Measurements from ENCODE around the gene TRIM62.

The TRIM62 gene

DNA sequence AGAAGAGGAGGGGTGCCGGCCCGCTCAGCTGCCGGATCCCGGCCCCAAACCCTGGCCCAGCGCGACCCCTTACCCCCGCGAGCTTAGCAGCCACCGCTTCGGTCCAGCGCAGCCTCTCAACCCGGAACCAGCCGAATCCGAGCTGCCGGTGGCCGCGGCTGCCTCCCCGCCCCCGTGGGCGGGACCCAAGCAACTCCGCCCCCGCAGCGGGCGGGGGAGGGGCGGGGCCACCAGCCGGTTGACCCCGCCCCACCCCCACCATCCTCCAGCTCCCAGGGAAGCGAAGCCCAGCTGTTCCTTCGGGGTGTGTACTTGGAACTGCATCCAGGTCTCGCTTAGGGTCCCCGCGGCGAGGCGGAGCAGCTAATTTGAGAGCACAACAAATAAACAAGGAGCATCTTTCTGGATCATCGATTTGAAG lies at the start of gene TRIM62:
Gene TRIM62 (minus strand): TSS at position 123 of the 421 bp plus-strand sequence. CDS start 611 bp downstream, outside the sequence.
- Mint-ChIP-seq H3K36me3 (ENCODE audit: low read depth) (peaks cover 2% of the 10 kb centered on the region), H3K9me3 (no peaks in the 10 kb centered on the region), H3K27ac (peak within 1 kb of the TSS; percentile 76), H3K27me3 (peaks cover 9% of the 10 kb centered on the region), H3K4me3 (peak within 1 kb of the TSS; percentile 83), H3K4me1 (ENCODE audit: low read depth) (peaks cover 28% of the 10 kb centered on the region)
- DNase-seq: peak; percentile 84

DNA sequence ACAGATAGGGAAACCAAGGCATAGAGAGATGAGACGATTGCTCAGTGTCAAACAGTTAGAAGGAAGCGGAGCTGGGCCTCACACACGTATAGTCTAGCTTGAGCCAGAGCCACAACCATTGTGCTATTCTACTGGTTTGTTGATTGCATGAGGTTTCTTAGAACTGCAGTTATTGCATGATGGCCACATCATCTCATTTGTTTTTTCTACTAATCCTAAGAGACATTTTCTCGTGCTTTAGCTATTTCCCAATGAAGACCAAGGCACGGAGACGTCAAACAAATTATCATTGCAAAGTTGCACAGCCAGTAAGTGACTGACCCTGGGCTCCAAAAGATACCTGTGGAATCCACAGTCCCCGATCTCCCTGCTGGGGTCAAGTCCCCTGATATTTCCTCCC lies 49.3 kb upstream of the TRIM62 start:
- Mint-ChIP-seq H3K4me3 (no peak overlapping the region), H3K36me3 (ENCODE audit: low read depth) (no peaks in the 10 kb centered on the region), H3K27me3 (peaks cover 24% of the 10 kb centered on the region), H3K9me3 (no peaks in the 10 kb centered on the region), H3K4me1 (ENCODE audit: low read depth) (peaks cover 7% of the 10 kb centered on the region), H3K27ac (no peak overlapping the region)
- DNase-seq: no peak

DNA sequence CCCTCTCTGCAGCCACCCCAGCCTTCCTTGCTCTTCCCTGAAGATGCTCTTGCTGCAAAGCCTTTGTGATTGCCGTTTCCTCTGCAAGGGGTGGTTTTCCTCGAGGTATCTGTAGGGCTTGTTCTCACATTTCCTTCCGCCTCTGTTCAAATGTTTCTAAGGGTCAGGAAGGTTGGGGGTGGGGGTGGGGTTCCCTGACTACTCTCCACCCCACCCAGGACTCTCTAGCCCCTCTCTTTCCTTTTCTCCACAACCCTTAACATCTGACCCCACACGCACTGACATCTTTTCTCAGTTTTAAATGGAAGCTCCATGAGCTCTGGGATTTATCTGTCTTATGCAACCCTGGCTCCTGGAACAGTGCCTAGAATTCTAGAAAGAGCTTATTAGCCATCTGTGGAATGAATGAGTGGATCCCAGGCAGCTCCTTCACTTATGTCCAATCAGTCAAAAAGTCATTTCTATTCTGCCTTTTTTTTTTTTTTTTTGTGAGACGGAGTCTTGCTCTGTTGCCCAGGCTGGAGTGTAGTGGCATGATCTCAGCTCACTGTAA lies 47.2 kb upstream of the TRIM62 start:
- peaks cover 20% of the 10 kb centered on the region for H3K27me3 Mint-ChIP-seq
- H3K9me3 Mint-ChIP-seq: peaks cover 4% of the 10 kb centered on the region
- DNase-seq: no peak
- no peak overlapping the region for H3K27ac Mint-ChIP-seq
- no peak overlapping the region for H3K4me3 Mint-ChIP-seq
- H3K4me1 Mint-ChIP-seq (ENCODE audit: low read depth): peaks cover 7% of the 10 kb centered on the region
- H3K36me3 Mint-ChIP-seq (ENCODE audit: low read depth): no peaks in the 10 kb centered on the region

DNA sequence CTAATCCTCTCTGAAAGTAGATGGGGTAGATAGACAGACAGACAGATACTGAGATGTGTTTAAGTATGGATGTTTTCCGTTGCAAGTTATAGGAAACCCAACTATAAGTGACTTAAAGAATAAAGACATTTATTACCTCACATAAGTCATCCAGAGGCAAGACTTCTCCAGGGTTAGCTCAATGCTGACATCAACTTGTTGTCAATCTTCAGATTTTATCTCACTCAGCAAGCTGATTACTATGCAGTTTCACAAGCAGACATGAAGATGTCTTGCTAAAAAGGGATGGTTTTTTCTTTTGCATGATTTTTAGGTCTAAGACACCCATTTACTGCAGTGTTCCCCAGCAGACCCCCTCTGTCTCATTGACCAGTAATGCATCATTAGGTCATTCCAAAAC lies 43.7 kb upstream of the TRIM62 start:
- no peaks in the 10 kb centered on the region for H3K4me1 Mint-ChIP-seq (ENCODE audit: low read depth)
- DNase-seq: no peak
- no peak overlapping the region for H3K4me3 Mint-ChIP-seq

DNA sequence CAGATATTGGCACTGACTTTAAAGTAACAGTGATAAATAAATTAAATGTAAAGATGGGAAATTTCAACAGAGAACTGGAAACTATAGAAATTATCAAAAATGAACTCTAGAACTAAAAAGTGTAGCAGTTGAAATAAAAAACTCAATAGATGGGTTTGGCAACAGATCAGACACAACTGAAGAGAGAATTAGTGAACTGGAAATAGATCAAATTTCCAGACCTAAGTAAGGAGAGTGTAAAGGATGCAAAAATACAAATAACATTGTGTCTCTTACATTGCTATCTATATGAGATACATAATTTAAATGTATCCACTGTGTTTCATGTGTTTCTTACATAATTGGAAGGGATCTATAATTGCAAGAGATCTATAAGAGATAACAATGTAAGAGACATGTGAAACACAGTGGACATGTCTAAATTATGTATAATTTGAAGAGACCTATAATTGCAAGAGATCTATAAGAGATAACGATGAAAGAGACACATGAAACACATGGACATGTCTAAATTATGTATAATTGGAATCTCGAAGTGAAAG lies 42.4 kb upstream of the TRIM62 start:
- Mint-ChIP-seq H3K27me3 (peaks cover 17% of the 10 kb centered on the region), H3K27ac (no peak overlapping the region), H3K9me3 (peaks cover 7% of the 10 kb centered on the region), H3K4me3 (no peak overlapping the region), H3K4me1 (ENCODE audit: low read depth) (no peaks in the 10 kb centered on the region), H3K36me3 (ENCODE audit: low read depth) (no peaks in the 10 kb centered on the region)
- no peak for DNase-seq

More for the DNA sequence above, 43.7 kb upstream of the TRIM62 start:
- Mint-ChIP-seq H3K36me3 (ENCODE audit: low read depth) (no peaks in the 10 kb centered on the region), H3K27ac (no peak overlapping the region), H3K27me3 (peaks cover 20% of the 10 kb centered on the region), H3K9me3 (peaks cover 7% of the 10 kb centered on the region)

DNA sequence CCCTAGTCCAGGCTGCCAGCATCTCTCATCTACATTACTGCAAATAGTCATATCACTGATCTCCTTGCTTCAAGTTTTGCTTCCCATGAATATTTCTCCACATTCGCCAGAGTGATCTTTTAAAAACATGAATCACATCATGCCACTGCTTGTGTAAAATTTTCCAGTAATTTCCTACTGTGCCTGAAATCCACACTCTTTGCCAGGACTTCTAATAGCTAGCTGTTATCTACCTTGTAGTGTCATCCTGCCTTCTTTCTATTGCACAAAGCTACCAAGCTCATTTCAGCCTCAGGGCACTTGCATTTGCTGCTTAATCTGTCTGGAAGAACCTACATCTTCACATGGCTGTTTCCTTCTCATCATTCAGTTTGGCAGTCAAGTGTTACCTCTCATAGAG lies 40.5 kb upstream of the TRIM62 start:
- Mint-ChIP-seq H3K36me3 (ENCODE audit: low read depth) (no peaks in the 10 kb centered on the region), H3K27ac (no peak overlapping the region), H3K4me3 (no peak overlapping the region), H3K9me3 (peaks cover 7% of the 10 kb centered on the region), H3K27me3 (peaks cover 3% of the 10 kb centered on the region), H3K4me1 (ENCODE audit: low read depth) (no peaks in the 10 kb centered on the region)
- DNase-seq: no peak

DNA sequence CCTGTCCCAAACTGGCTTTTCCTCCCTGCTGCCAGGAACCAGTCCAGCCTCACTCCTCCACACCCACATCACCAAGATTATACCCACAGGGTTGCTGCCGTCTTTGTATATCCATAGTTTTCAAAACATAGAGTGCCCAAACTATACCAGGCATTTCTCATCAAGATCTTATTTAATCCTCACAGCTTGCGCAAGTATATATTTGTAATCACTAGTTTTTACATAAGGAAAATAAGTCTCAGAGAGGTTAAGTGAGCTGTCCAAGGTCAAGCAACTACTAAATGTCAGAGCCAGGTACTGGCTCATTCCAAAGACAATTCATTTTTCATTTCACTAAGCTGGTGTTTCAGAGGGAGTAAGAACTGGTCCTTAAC lies 39.5 kb upstream of the TRIM62 start:
- H3K27me3 Mint-ChIP-seq: no peaks in the 10 kb centered on the region
- no peaks in the 10 kb centered on the region for H3K4me1 Mint-ChIP-seq (ENCODE audit: low read depth)
- no peaks in the 10 kb centered on the region for H3K36me3 Mint-ChIP-seq (ENCODE audit: low read depth)
- peaks cover 7% of the 10 kb centered on the region for H3K9me3 Mint-ChIP-seq
- H3K4me3 Mint-ChIP-seq: no peak overlapping the region
- DNase-seq: no peak
- no peak overlapping the region for H3K27ac Mint-ChIP-seq

DNA sequence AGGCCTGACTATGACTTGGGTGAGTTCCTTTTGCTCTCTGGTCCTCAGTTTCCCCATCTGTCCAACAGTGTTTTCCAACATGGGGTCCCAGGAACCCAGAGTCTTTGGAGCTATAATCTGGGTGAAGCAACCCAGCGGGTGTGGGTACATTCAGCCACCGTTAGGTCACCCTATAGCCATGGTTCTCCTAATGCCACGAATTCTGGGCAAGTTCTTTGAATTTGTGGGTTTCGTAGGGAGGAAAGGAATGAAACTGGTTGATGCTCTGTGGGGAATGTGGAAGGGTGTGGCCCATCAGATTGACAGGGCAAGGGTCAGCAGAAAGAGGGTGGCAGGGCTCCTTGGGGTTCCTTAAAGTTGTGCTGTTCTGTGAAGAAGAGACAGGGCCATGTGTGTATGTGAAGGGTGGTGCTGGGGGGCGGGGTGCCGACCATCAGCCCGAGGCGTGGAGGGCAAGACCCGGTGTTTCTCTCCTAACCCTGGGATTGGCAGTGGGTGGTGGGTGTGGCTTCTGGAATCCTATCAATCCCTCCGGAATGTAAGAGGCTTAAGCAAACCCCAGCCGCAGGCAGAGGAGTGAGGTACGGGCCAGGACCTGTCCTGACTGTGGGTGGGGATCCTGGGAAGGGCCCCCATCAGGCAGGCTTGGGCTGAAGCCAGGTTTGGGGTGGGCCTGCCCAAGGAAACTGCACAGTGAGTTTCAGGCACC lies 39.0 kb upstream of the TRIM62 start:
- no peak for DNase-seq
- no peaks in the 10 kb centered on the region for H3K27me3 Mint-ChIP-seq
- H3K27ac Mint-ChIP-seq: no peak overlapping the region
- no peak overlapping the region for H3K4me3 Mint-ChIP-seq
- no peaks in the 10 kb centered on the region for H3K4me1 Mint-ChIP-seq (ENCODE audit: low read depth)
- H3K9me3 Mint-ChIP-seq: peaks cover 7% of the 10 kb centered on the region
- no peaks in the 10 kb centered on the region for H3K36me3 Mint-ChIP-seq (ENCODE audit: low read depth)

DNA sequence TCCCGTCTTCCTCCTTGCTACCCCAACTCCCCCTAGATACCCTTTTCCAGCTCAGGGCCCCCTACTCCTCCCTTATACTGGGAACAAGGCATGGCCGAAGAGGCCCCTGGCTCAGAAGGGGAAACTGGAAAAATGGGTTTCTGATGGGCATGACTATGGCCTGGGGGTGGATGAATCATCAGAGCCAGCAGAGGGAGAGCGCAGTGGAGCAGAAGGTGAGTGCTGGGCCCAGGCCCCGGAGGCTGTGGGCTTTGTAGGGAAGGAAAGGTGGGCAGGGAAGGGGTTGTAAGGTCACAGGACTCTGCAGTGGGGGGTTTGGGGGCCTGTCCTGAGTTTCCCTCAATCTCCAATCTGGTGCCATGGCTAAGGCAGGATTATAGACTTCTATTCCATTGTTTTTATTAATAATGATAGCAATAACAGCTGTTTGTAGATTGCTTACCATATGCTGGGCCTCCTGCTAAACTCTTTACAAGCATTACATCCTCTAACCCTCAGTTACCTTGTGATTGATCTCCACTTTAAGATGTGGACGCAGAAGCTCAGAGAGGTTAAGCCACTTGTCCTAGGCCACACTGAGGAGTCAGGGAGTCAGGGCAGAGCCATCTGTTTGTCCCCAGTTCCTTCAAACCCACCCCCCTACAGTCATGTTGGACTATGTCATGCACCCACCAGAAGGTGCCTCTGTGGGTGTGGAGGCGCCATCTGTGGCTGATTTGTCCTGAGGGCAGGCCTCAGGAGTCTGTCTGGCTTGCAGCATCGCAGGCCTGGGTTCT lies 38.2 kb upstream of the TRIM62 start:
- no peaks in the 10 kb centered on the region for H3K27me3 Mint-ChIP-seq
- no peaks in the 10 kb centered on the region for H3K36me3 Mint-ChIP-seq (ENCODE audit: low read depth)
- no peak for DNase-seq
- no peaks in the 10 kb centered on the region for H3K4me1 Mint-ChIP-seq (ENCODE audit: low read depth)
- peaks cover 7% of the 10 kb centered on the region for H3K9me3 Mint-ChIP-seq
- no peak overlapping the region for H3K4me3 Mint-ChIP-seq
- H3K27ac Mint-ChIP-seq: no peak overlapping the region

DNA sequence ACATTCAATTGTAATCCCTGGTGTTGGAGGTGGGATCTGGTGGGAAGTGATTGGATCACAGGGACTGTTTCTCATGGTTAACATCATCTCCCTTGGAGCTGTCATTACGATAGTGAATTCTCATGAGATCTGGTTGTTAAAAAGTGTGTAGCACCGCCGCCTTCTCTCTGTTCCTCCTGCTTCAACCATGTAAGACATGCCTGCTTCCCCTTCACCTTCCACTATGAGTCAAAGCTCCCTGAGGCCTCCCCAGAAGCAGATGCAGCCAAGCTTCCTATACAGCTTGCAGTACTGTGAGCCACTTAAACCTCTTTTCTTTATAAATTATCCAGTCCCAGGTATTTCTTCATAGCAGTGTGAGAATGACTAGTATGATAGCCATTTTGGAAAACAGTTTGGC lies 30.1 kb upstream of the TRIM62 start:
- no peak overlapping the region for H3K4me3 Mint-ChIP-seq
- H3K4me1 Mint-ChIP-seq (ENCODE audit: low read depth): no peaks in the 10 kb centered on the region
- H3K36me3 Mint-ChIP-seq (ENCODE audit: low read depth): no peaks in the 10 kb centered on the region
- no peak overlapping the region for H3K27ac Mint-ChIP-seq
- peaks cover 23% of the 10 kb centered on the region for H3K27me3 Mint-ChIP-seq
- H3K9me3 Mint-ChIP-seq: no peaks in the 10 kb centered on the region
- DNase-seq: no peak

DNA sequence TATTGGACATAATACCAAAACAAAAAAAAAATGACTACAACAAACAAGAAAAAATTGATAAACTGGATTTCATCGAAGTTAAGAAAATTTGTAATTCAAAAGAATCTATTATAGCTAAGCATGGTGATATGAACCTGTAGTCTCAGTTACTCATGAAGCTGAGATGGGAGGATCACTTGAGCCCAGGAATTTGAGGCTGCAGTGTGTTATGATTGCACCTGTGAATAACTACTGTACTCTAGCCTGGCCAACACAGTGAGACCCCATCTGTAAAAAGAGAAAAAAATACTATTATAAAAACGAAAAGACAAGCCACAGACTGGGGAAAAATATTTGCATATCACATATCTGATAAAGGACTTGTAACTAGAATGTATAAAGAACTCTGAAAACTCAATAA lies 24.5 kb upstream of the TRIM62 start:
- Mint-ChIP-seq H3K4me1 (ENCODE audit: low read depth) (no peaks in the 10 kb centered on the region), H3K9me3 (no peaks in the 10 kb centered on the region)

DNA sequence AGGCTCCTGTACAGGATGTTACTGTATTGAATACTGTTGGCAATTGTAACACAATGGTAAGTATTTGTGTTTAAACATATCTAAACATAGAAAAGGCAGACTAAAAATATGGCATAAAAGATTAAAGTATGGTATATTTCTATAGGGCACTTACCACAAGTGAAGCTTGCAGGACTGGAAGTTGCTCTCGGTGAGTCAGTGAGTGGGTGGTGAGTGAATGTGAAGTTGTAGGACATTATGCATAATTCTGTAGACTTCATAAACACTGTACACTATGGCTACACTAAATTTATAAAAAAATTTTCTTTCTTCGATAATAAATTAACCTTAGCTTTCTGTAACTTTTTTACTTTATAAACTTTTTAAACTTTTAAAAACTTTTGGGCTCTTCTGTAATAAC lies 13.7 kb upstream of the TRIM62 start:
- H3K4me1 Mint-ChIP-seq (ENCODE audit: low read depth): peaks cover 4% of the 10 kb centered on the region
- H3K36me3 Mint-ChIP-seq (ENCODE audit: low read depth): no peaks in the 10 kb centered on the region
- no peak for DNase-seq
- H3K27me3 Mint-ChIP-seq: peaks cover 21% of the 10 kb centered on the region
- no peak overlapping the region for H3K27ac Mint-ChIP-seq
- H3K9me3 Mint-ChIP-seq: no peaks in the 10 kb centered on the region
- no peak overlapping the region for H3K4me3 Mint-ChIP-seq

More for the DNA sequence above, 24.5 kb upstream of the TRIM62 start:
- H3K27me3 Mint-ChIP-seq: peaks cover 20% of the 10 kb centered on the region
- no peak overlapping the region for H3K4me3 Mint-ChIP-seq
- DNase-seq: no peak
- no peak overlapping the region for H3K27ac Mint-ChIP-seq
- H3K36me3 Mint-ChIP-seq (ENCODE audit: low read depth): no peaks in the 10 kb centered on the region

DNA sequence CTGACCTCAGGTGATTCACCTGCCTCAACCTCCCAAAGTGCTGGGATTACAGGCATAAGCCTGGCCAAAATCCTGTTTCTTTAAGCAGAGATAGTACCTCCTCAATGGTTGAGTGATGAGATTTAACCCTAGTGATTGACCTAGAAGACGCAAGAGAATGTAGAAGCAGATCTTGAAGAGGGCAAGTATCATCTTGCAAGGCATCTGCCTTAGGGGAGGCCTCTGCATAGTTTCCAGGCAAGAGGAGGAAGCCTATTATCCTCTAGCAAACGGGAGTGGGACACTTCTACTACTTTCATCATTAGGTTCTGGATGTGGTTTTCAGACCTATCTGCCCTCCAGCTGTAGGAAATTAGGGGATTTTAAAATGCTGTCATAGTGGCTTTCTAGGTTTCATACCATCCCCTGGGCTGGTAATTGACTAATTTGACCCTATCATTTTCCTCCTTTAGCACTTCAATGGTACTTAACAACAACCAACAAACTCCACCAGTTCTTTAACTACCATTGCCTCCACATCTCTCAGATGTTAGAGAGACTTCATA lies 10.0 kb upstream of the TRIM62 start:
- no peaks in the 10 kb centered on the region for H3K36me3 Mint-ChIP-seq (ENCODE audit: low read depth)
- peaks cover 6% of the 10 kb centered on the region for H3K4me1 Mint-ChIP-seq (ENCODE audit: low read depth)
- no peak for DNase-seq
- H3K4me3 Mint-ChIP-seq: no peak overlapping the region
- no peaks in the 10 kb centered on the region for H3K9me3 Mint-ChIP-seq
- H3K27me3 Mint-ChIP-seq: peaks cover 10% of the 10 kb centered on the region
- H3K27ac Mint-ChIP-seq: no peak overlapping the region

DNA sequence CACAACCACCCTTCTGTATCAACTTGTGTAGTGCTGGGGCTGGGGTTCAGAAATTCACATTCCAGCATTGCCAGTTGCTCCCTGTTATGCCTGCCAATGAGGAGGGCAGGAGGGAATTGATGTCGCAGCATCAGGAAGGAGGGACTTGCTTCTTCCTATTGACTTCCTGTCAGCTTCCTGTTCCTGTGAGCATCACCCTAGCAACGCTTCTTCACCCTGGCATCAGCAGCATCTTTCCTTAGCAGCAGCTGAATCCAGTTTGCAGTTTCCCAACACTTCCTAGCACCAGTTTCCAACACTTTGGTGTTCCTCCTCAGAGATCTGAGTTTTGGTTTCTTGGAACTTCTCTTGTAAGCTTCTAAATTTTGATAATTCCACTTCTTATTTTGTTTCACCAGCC lies 8.9 kb upstream of the TRIM62 start:
- Mint-ChIP-seq H3K27me3 (peaks cover 11% of the 10 kb centered on the region), H3K27ac (no peak overlapping the region), H3K9me3 (no peaks in the 10 kb centered on the region)

More for the DNA sequence above, 8.9 kb upstream of the TRIM62 start:
- Mint-ChIP-seq H3K4me1 (ENCODE audit: low read depth) (peaks cover 6% of the 10 kb centered on the region), H3K36me3 (ENCODE audit: low read depth) (no peaks in the 10 kb centered on the region), H3K4me3 (no peak overlapping the region)
- no peak for DNase-seq

Data from activated T-cell treated with anti-CD3 and anti-CD28 coated beads, Interleukin-2, amount 50 U/mL, for 24 hours (primary cell).